Stimulated activated naive CD8-positive, alpha-beta T cell treated with anti-CD3 and anti-CD28 coated beads, Interleukin-15, Interleukin-2, amounts not matched to agents 100 U/mL and 50 U/mL, for 24 hours (primary cell): ENCODE results near the gene STMN1.
A peak's percentile ranks its signal among the peaks of the same experiment; 100 is the strongest.
"Not testable (repeated sequence)": the region's sequence is repeated elsewhere in the genome, so short reads cannot be mapped to it uniquely, and the experiment has no call there.

Source experiments
- ATAC-seq: fragments of 150-1000 bp; cut with Tn5 transposase; one replicate; pipeline ENCODE4 v1.10.0; 2021
- DNase-seq: peaks from one replicate; pipeline ENCODE4 v3.0.0; 2021

The STMN1 gene

GRCh38 chr1:25905680-25906643 lies at the start of gene STMN1:
Gene STMN1 (minus strand): TSS chr1:25906419. CDS start chr1:25904676, 1,743 bp downstream.
- ATAC-seq = peak; percentile 84
- DNase-seq = peak; percentile 93

DNA sequence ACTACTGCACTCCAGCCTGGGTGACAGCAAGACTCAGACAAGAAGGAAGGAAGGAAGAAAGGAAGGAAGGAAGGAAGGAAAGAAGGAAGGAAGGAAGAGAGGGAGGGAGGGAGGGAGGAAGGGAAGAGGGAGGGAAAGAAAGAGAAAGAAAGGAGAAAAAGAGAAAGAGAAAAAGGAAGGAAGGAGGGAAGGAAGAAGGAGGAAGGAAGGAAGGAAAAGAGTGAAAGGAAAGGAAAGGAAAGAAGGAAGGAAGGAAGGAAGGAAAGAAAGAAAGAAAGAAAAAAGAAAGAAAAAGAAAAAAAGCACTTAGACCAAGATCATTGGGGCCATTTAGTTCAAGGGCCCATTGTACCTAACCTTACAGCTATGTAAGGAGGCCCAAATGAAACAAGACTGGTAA lies 49.3 kb upstream of the STMN1 start:
- no peak for ATAC-seq
- DNase-seq = no peak

DNA sequence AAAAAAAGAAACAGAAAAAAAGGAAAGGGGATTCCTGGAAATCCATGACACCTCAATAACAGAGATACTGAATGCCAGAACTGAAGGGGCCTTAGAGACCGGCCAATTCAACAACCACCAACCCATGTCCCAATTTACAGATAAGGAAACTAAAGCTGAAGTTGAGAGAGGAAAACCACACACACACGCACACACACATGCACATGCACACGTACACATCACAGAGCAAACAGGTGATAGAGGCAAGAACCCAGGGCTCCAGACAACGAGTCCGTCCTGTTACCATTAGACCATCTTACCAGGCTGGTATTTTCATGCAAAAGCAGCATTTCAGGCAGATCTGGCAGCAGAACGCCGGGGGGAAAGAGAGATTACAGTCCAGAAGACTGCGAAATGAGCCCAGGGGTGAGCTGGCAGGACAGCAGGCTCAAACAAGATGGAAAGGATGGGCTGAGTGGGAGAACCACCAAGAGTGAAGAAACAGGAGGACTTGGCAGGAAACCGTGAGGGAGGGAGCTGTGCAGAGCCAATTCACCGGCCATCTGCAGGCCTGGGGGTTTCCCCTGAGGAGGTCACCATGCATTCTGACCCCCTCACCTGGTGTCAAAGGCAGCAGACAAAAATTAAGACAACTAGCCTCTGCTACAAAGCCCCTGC lies 48.2 kb upstream of the STMN1 start:
- DNase-seq (no peak), ATAC-seq (no peak)

DNA sequence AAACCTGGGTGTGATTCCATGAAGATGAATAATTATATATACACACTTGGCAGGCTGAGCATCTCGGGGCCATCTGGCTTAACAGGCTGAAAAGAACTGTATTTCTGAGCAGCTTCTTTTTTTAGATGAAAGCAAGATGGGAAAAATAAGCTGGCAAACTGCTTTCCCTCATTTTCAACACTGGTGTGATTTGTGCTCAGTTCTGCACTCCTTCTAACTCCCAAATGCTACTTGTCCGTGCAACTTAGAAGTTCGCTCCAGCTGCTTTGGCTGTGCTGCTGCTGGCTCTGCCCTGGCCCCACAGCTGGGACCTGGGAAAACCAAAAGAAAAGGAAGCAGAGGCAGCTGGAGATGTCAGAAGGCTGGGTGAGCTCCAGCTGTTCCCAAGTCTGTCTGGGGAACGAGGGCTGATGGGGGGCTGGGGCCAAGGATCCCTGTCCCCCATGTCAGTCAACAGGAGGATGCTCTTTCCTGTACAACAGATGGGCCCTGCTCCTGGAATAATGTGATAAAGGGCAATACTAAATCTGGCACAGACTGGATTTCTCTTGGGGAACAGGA lies 46.7 kb upstream of the STMN1 start:
- ATAC-seq (no peak), DNase-seq (no peak)

- ATAC-seq = no peak
- DNase-seq = no peak
Measured at GRCh38 chr1:25948641-25949040, 42.4 kb upstream of the STMN1 start.

- DNase-seq = no peak
- no peak for ATAC-seq
Measured at GRCh38 chr1:25947027-25947426, 40.8 kb upstream of the STMN1 start.

GRCh38 chr1:25945761-25946160 lies 39.5 kb upstream of the STMN1 start:
- ATAC-seq (no peak), DNase-seq (no peak)

DNA sequence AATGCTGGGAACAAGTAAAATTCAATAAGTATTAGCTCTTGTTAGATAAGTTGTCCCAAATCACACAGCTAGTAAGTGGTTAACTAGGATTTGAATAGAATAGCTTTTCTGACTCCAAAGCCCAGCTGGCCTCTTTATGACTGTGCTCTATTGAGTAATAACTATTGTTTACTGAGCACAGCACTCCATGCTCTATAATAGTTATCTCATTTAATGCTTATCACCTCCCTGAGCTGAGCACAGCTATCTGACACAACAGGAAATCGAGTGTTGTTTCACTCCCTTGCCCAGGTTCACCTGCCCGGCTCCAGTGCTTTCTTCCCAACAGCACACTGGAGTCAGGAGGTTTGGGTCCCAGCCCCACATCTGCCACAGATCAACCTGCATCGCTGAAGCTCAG lies 38.8 kb upstream of the STMN1 start:
- ATAC-seq (no peak), DNase-seq (no peak)

GRCh38 chr1:25943511-25943910 lies 37.3 kb upstream of the STMN1 start:
- ATAC-seq, DNase-seq: not testable (repeated sequence)

- ATAC-seq = no peak
- DNase-seq = no peak
Measured at GRCh38 chr1:25936947-25937346, 30.7 kb upstream of the STMN1 start.

GRCh38 chr1:25933479-25934365 lies 27.5 kb upstream of the STMN1 start:
- ATAC-seq (no peak), DNase-seq (no peak)

GRCh38 chr1:25932811-25933400 lies 26.7 kb upstream of the STMN1 start:
- not testable (repeated sequence) for DNase-seq, ATAC-seq

GRCh38 chr1:25932321-25932720 lies 26.1 kb upstream of the STMN1 start:
- ATAC-seq (no peak), DNase-seq (no peak)

- ATAC-seq (no peak), DNase-seq (no peak)
Measured at GRCh38 chr1:25929016-25929415, 22.8 kb upstream of the STMN1 start.

DNA sequence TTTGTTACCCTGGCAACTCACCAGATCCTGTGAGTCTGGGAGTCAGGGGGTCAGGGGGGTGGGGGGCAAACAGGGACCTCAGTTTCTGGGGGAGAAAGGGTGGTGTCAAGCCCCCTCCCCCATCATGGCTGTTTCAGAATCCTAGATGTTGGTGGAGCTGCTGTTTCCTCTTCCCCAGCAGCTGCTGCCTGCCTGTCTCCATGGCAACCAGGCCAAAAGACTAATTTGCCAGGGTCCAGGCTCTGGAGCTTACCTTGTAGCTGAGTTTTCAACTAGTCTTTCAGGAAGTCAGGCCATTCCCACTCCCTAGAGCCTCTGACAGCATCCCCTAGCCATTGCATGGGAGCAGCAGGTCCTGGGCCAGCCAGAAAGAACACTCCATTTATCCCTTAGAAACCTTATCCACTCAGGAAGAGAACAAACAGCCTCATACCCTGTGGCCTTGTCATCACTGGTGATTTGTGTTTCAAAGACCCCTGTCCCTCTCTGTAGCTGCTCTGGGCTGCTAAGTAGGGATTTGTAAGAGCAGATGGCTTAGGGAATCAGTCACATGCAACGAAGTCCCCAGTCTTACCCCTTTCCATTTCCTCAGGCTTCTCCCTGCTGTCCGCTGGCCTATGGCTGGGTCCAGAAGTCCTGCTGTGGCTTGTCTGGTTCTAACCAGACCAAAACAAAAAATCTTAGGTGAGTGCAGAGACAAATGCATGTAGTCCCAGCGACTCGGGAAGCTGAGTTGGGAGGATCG lies 21.5 kb upstream of the STMN1 start:
- DNase-seq = no peak

GRCh38 chr1:25926731-25927496 lies 20.7 kb upstream of the STMN1 start:
- ATAC-seq = no peak

More for the DNA sequence above, 21.5 kb upstream of the STMN1 start:
- ATAC-seq = no peak

DNA sequence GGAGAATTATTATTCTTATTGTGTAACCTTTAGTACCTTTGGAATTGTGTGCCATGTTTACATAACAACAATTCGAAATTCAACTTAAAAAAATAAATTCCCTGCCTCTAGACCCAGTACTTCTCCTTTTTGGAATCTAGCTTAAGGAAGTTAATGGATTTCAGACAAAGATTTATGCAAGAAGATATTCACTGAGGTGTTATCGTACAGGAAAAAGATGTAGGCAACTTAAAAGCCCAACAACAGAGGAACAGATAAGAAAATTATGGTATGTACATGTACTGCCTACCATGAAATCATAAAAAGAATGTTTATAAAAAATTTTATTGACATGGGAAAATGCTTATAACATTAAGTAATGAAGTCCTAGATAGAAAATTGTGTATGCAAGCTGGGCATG lies 18.2 kb upstream of the STMN1 start:
- ATAC-seq (no peak), DNase-seq (no peak)

More at GRCh38 chr1:25926731-25927496, 20.7 kb upstream of the STMN1 start:
- no peak for DNase-seq

- ATAC-seq = peak; percentile 25
- DNase-seq = no peak
Measured at GRCh38 chr1:25922971-25923552, 16.8 kb upstream of the STMN1 start.
